Caco-2 (cell line): ENCODE measurements around the gene DSCAM. TPM values are rescaled to one million over a fixed set of nuclear protein-coding genes. Genes with fewer than 3 reads are reported as not detected.

Source experiments
- BruUV-seq: library from RNA; stranded (reverse); fragments of 400-500 nt; replicated peaks from 2 replicates; lab custom pipeline; 2021; lab: Mats Ljungman, UMichigan
- CTCF ChIA-PET: fragments of 300-600 bp; sonication (Branson Sonifier 250); formaldehyde crosslinking; loops from one replicate; lab custom pipeline; 2022; ENCODE audit warnings: antibody characterized with exemption; lab: Charles Lee
- POLR2A ChIA-PET: fragments of 300-600 bp; sonication (Branson Sonifier 250); formaldehyde crosslinking; loops from one replicate; lab custom pipeline; 2022; ENCODE audit warnings: antibody characterized with exemption; lab: Charles Lee
- DNase-seq, 2 experiments: peaks; one replicate each; pipeline versions ENCODE4 v3.0.0 to v3.0.0-alpha.2; 2020 to 2022
- H3K27me3 ChIP-seq: replicated peaks from 2 replicates; pipeline ENCODE4 v1.6.0; 2011; ENCODE audit warnings: low read length; ENCODE audit not compliant: control insufficient read depth, insufficient read depth
- H3K36me3 ChIP-seq: 2 replicates; pipeline ENCODE4 v1.5.1; 2011; ENCODE audit warnings: low read length; ENCODE audit not compliant: control insufficient read depth, insufficient read depth
- H3K4me1 ChIP-seq: fragments of 250-450 bp; sonication (Bioruptor Pico); 2 replicates; pipeline ENCODE4 v1.5.1; 2020; ENCODE audit warnings: mild to moderate bottlenecking
- H3K4me3 ChIP-seq: 2 replicates; pipeline ENCODE4 v1.5.1; 2011; ENCODE audit warnings: low read depth, mild to moderate bottlenecking, control low read depth, low read length
- H3K9me3 ChIP-seq: fragments of 250-450 bp; sonication (Bioruptor Pico); 2 replicates; pipeline ENCODE4 v1.5.1; 2020; ENCODE audit warnings: mild to moderate bottlenecking, moderate library complexity
- H3K27ac Mint-ChIP-seq: one replicate; pipeline ENCODE4 v1.8.0; 2022; ENCODE audit warnings: mixed read lengths; ENCODE audit not compliant: unreplicated experiment
- H3K27me3 Mint-ChIP-seq: one replicate; pipeline ENCODE4 v1.8.0; 2022; ENCODE audit warnings: mixed read lengths; ENCODE audit not compliant: insufficient read depth, unreplicated experiment
- H3K36me3 Mint-ChIP-seq: one replicate; pipeline ENCODE4 v1.8.0; 2022; ENCODE audit warnings: mild to moderate bottlenecking, mixed read lengths; ENCODE audit not compliant: insufficient read depth, unreplicated experiment
- H3K4me1 Mint-ChIP-seq: one replicate; pipeline ENCODE4 v1.8.0; 2022; ENCODE audit warnings: low read depth, mixed read lengths; ENCODE audit not compliant: unreplicated experiment
- H3K4me3 Mint-ChIP-seq: one replicate; pipeline ENCODE4 v1.8.0; 2022; ENCODE audit warnings: mild to moderate bottlenecking, moderate library complexity, mixed read lengths; ENCODE audit not compliant: unreplicated experiment
- H3K9me3 Mint-ChIP-seq: one replicate; pipeline ENCODE4 v1.8.0; 2022; ENCODE audit warnings: mixed read lengths; ENCODE audit not compliant: unreplicated experiment
- CTCF ChIP-seq, 2 experiments: fragments of 200-600 bp in 1 of 2; IDR thresholded peaks; 1 replicate in 1 of 2; 2 replicates in 1 of 2; pipeline versions ENCODE4 v1.5.1 to v1.8.0; 2011 to 2022; ENCODE audit warnings: antibody characterized with exemption in 1 of 2, control low read depth in 1 of 2, inconsistent platforms in 1 of 2, low read depth in 1 of 2, low read length in 1 of 2, mild to moderate bottlenecking in 1 of 2, moderate library complexity in 1 of 2; ENCODE audit not compliant: insufficient read depth in 1 of 2, severe bottlenecking in 1 of 2, unreplicated experiment in 1 of 2
- intact Hi-C: fragments of 100-400 bp; cut with micrococcal nuclease; formaldehyde crosslinking; loops from one replicate; pipeline ENCODE4 v1.10.0; 2022; ENCODE audit not compliant: unreplicated experiment
- total RNA-seq: library from RNA; stranded (reverse); gene quantifications from 2 replicates; pipeline ENCODE4 v1.2.3, GENCODE V29; 2022

The DSCAM gene
- total RNA-seq, 1 experiment from 2014 or later: not detected

- intact Hi-C loops: no loop called here
- CTCF ChIA-PET: interaction anchor here (0.6 kb wide), 1 partner anchor 249 kb away, joined by 3 read pairs; no protein-coding TSS in a partner anchor
- no peak for DNase-seq
- Histone ChIP-seq H3K4me1 (no peaks in the 10 kb centered on the region), H3K9me3 (no peaks in the 10 kb centered on the region), H3K36me3 (no peaks in the 10 kb centered on the region), H3K27me3 (no peaks in the 10 kb centered on the region), H3K4me3 (no peak overlapping the region)
- Mint-ChIP-seq H3K4me1 (no peaks in the 10 kb centered on the region), H3K27ac (no peak overlapping the region), H3K4me3 (no peak overlapping the region), H3K9me3 (no peaks in the 10 kb centered on the region), H3K36me3 (no peaks in the 10 kb centered on the region), H3K27me3 (peaks cover 10% of the 10 kb centered on the region)
- no TSS peak for BruUV-seq
- no peak for TF ChIP-seq CTCF (IDR thresholded peaks at IDR 0.05; ENCODE audit: insufficient read depth in 1 of 2, low read depth in 1 of 2, low read length in 1 of 2, severe bottlenecking in 1 of 2, unreplicated experiment in 1 of 2)
- POLR2A ChIA-PET: no interaction called here
These were observed 453.9 kb downstream of the DSCAM start for GRCh38 chr21:40393066-40393465.

- H3K4me3 Mint-ChIP-seq: no peak overlapping the region
- ChIA-PET POLR2A (no interaction called here), CTCF (no interaction called here)
- no peak overlapping the region for H3K27ac Mint-ChIP-seq
- BruUV-seq: no TSS peak
- DNase-seq: no peak
- intact Hi-C loops: loop anchor here (5.0 kb wide), 1 partner anchor 601 kb away; no protein-coding TSS in a partner anchor
- H3K36me3 Mint-ChIP-seq: no peaks in the 10 kb centered on the region
- H3K4me1 ChIP-seq: 0 out of 2 replicates have a peak, but pooled peaks cover 6% of the 10 kb centered on the region
- no peaks in the 10 kb centered on the region for H3K4me1 Mint-ChIP-seq
- TF ChIP-seq CTCF (IDR thresholded peaks at IDR 0.05; ENCODE audit: insufficient read depth in 1 of 2, low read depth in 1 of 2, low read length in 1 of 2, severe bottlenecking in 1 of 2, unreplicated experiment in 1 of 2): no peak
- H3K9me3 Mint-ChIP-seq: no peaks in the 10 kb centered on the region
- H3K27me3 Mint-ChIP-seq: peaks cover 8% of the 10 kb centered on the region
- no peaks in the 10 kb centered on the region for H3K27me3 ChIP-seq
- no peak overlapping the region for H3K4me3 ChIP-seq
- no peaks in the 10 kb centered on the region for H3K36me3 ChIP-seq
- H3K9me3 ChIP-seq: no peaks in the 10 kb centered on the region
These were observed 458.9 kb downstream of the DSCAM start for GRCh38 chr21:40388046-40388445.

- peaks cover 11% of the 10 kb centered on the region for H3K27me3 Mint-ChIP-seq
- Histone ChIP-seq H3K9me3 (no peaks in the 10 kb centered on the region), H3K27me3 (no peaks in the 10 kb centered on the region), H3K4me3 (no peak overlapping the region), H3K36me3 (no peaks in the 10 kb centered on the region), H3K4me1 (0 out of 2 replicates have a peak, but pooled peaks cover 6% of the 10 kb centered on the region)
- intact Hi-C loops: loop anchor here (1.0 to 5.0 kb wide), 2 partner anchors 243 to 600 kb away; no protein-coding TSS in a partner anchor
- H3K36me3 Mint-ChIP-seq: no peaks in the 10 kb centered on the region
- no peaks in the 10 kb centered on the region for H3K9me3 Mint-ChIP-seq
- CTCF ChIA-PET: interaction anchor here (1.0 kb wide), 1 partner anchor 243 kb away, joined by 10 read pairs; no protein-coding TSS in a partner anchor
- no peak for TF ChIP-seq CTCF (IDR thresholded peaks at IDR 0.05; ENCODE audit: insufficient read depth in 1 of 2, low read depth in 1 of 2, low read length in 1 of 2, severe bottlenecking in 1 of 2, unreplicated experiment in 1 of 2)
- POLR2A ChIA-PET: no interaction called here
- no peak for DNase-seq
- BruUV-seq: no TSS peak
- H3K27ac Mint-ChIP-seq: no peak overlapping the region
- H3K4me1 Mint-ChIP-seq: no peaks in the 10 kb centered on the region
- no peak overlapping the region for H3K4me3 Mint-ChIP-seq
These were observed 459.8 kb downstream of the DSCAM start for GRCh38 chr21:40386981-40387747.
